Common myeloid progenitor, CD34-positive (primary cell): Measurements from ENCODE around the gene PSMD8.

Source experiments
- CTCF ChIA-PET: fragments of 350-600 bp; sonication (Branson Sonifier 250); formaldehyde crosslinking; loops from one replicate; lab custom pipeline; 2021; ENCODE audit warnings: antibody characterized with exemption; lab: Charles Lee
- POLR2A ChIA-PET: fragments of 350-600 bp; sonication (Branson Sonifier 250); formaldehyde crosslinking; loops from one replicate; lab custom pipeline; 2021; ENCODE audit warnings: antibody characterized with exemption; lab: Charles Lee
- DNase-seq, 3 donors: peaks; one replicate each; pipeline versions ENCODE4 v3.0.0 to v3.0.0-alpha.2; 2013
- H3K27ac ChIP-seq, 2 experiments: 1 replicate in 1 of 2; 2 replicates in 1 of 2; pipeline ENCODE4 v1.7.0; 2013; ENCODE audit warnings: inconsistent platforms in 2 of 2, low read length in 2 of 2, mild to moderate bottlenecking in 2 of 2, low read depth in 1 of 2, moderate library complexity in 1 of 2; ENCODE audit not compliant: severe bottlenecking in 2 of 2, insufficient read depth in 1 of 2, poor library complexity in 1 of 2
- H3K27me3 ChIP-seq, 5 experiments: replicated peaks in 2 of 5; 1 replicate in 3 of 5; 2 replicates in 2 of 5; pipeline versions ENCODE4 v1.6.1 to v1.7.0; 2013; ENCODE audit warnings: low read length in 4 of 5, mild to moderate bottlenecking in 2 of 5, moderate library complexity in 2 of 5, inconsistent platforms in 1 of 5; ENCODE audit not compliant: insufficient read depth in 5 of 5, control insufficient read depth in 4 of 5
- H3K36me3 ChIP-seq, 4 experiments: 1 replicate in 2 of 4; 2 replicates in 2 of 4; pipeline versions ENCODE4 v1.6.1 to v1.7.0; 2013; ENCODE audit warnings: low read length in 3 of 4, control low read depth in 1 of 4, mild to moderate bottlenecking in 1 of 4; ENCODE audit not compliant: control insufficient read depth in 4 of 4, insufficient read depth in 4 of 4
- H3K4me1 ChIP-seq, 4 experiments: 1 replicate in 3 of 4; 2 replicates in 1 of 4; pipeline versions ENCODE4 v1.6.1 to v1.7.1; 2013; ENCODE audit warnings: low read length in 3 of 4, mild to moderate bottlenecking in 3 of 4, control low read depth in 1 of 4, inconsistent platforms in 1 of 4, moderate library complexity in 1 of 4; ENCODE audit not compliant: control insufficient read depth in 4 of 4, insufficient read depth in 4 of 4; ENCODE audit errors: control extremely low read depth in 1 of 4
- H3K4me3 ChIP-seq, 7 experiments: 1 replicate in 4 of 7; 2 replicates in 3 of 7; pipeline versions ENCODE4 v1.5.1 to v1.7.0; 2013; ENCODE audit warnings: mild to moderate bottlenecking in 7 of 7, low read length in 6 of 7, moderate library complexity in 6 of 7, inconsistent platforms in 2 of 7, low read depth in 2 of 7, control low read depth in 1 of 7; ENCODE audit not compliant: insufficient read depth in 4 of 7, control insufficient read depth in 1 of 7; ENCODE audit errors: extremely low read depth in 1 of 7
- H3K9me3 ChIP-seq, 5 experiments: 1 replicate in 4 of 5; 2 replicates in 1 of 5; pipeline versions ENCODE4 v1.6.1 to v1.7.1; 2013; ENCODE audit warnings: low read length in 4 of 5, mild to moderate bottlenecking in 2 of 5, inconsistent platforms in 1 of 5, low read depth in 1 of 5, moderate library complexity in 1 of 5; ENCODE audit not compliant: control insufficient read depth in 4 of 5, insufficient read depth in 2 of 5; ENCODE audit errors: control extremely low read depth in 1 of 5
- WGBS: methylation state at CpG from one replicate; pipeline ENCODE4 v1.1.5; 2013; ENCODE audit not compliant: insufficient coverage; 5-methylcytosine and 5-hydroxymethylcytosine counted together

Gene PSMD8

GRCh38 chr19:38417544-38418506 lies 43.5 kb downstream of the PSMD8 start:
- ChIA-PET POLR2A (no interaction called here), CTCF (interaction anchor here (0.5 to 1.2 kb wide), 2 partner anchors 12 to 15 kb away, joined by 4 read pairs; partner anchors contain the start of gene FAM98C)
- 23% methylated on average over 40 of the region's 49 CpGs for WGBS
- Histone ChIP-seq H3K27me3 (no peaks in the 10 kb centered on the region), H3K27ac (no peak overlapping the region), H3K4me3 (peak overlapping the region in 5 of 7 experiments; percentile 22 to 75 (median 58)), H3K4me1 (peaks cover 0 to 15% (median 14%) of the 10 kb centered on the region in 4 experiments), H3K36me3 (peaks cover 0 to 36% (median 2%) of the 10 kb centered on the region in 4 experiments), H3K9me3 (no peaks in the 10 kb centered on the region)
- peak; percentile 77 to 79 (median 79) for DNase-seq

- POLR2A ChIA-PET, result interaction anchor here (0.7 kb wide), 1 partner anchor 95 kb away, joined by 4 read pairs; no protein-coding TSS in a partner anchor
Observed at GRCh38 chr19:38420935-38421334, 46.6 kb downstream of the PSMD8 start.

GRCh38 chr19:38421856-38422255 lies 47.5 kb downstream of the PSMD8 start:
- Histone ChIP-seq H3K36me3 (peaks cover 0 to 17% (median 2%) of the 10 kb centered on the region in 4 experiments), H3K27me3 (no peaks in the 10 kb centered on the region), H3K27ac (no peak overlapping the region), H3K9me3 (no peaks in the 10 kb centered on the region), H3K4me3 (no peak overlapping the region), H3K4me1 (peaks cover 0 to 37% (median 28%) of the 10 kb centered on the region in 4 experiments)
- WGBS, result 96% methylated on average over 12 of the region's 14 CpGs
- ChIA-PET POLR2A (no interaction called here), CTCF (interaction anchor here (1.2 kb wide), 2 partner anchors 15 to 17 kb away, joined by 4 read pairs; no protein-coding TSS in a partner anchor)
- DNase-seq, result no peak

More at GRCh38 chr19:38420935-38421334, 46.6 kb downstream of the PSMD8 start:
- Histone ChIP-seq H3K27me3 (no peaks in the 10 kb centered on the region), H3K9me3 (no peaks in the 10 kb centered on the region), H3K4me3 (no peak overlapping the region), H3K36me3 (peaks cover 0 to 20% (median 2%) of the 10 kb centered on the region in 4 experiments), H3K27ac (no peak overlapping the region), H3K4me1 (peaks cover 0 to 31% (median 22%) of the 10 kb centered on the region in 4 experiments)
- CTCF ChIA-PET, result interaction anchor here (0.8 to 1.2 kb wide), 3 partner anchors 14 to 18 kb away, joined by 3 to 4 read pairs (median 3); partner anchors contain the start of gene FAM98C
- 96% methylated on average over 9 of the region's 9 CpGs for WGBS
- DNase-seq, result no peak

- H3K9me3 ChIP-seq, result no peaks in the 10 kb centered on the region
- ChIA-PET POLR2A (no interaction called here), CTCF (interaction anchor here (1.2 kb wide), 1 partner anchor 18 kb away, joined by 4 read pairs; no protein-coding TSS in a partner anchor)
- peaks cover 0 to 11% (median 0%) of the 10 kb centered on the region in 4 experiments for H3K36me3 ChIP-seq
- WGBS, result 92% methylated on average over 4 of the region's 7 CpGs
- DNase-seq, result no peak
- H3K27me3 ChIP-seq, result no peaks in the 10 kb centered on the region
- no peak overlapping the region for H3K27ac ChIP-seq
- H3K4me1 ChIP-seq, result peaks cover 0 to 39% (median 26%) of the 10 kb centered on the region in 4 experiments
- H3K4me3 ChIP-seq, result no peak overlapping the region
Observed at GRCh38 chr19:38422438-38422837, 48.1 kb downstream of the PSMD8 start.

GRCh38 chr19:38424272-38424671 lies 49.9 kb downstream of the PSMD8 start:
- CTCF ChIA-PET, result interaction anchor here (1.0 to 3.6 kb wide), 3 partner anchors 14 to 20 kb away, joined by 3 to 15 read pairs (median 5); no protein-coding TSS in a partner anchor

GRCh38 chr19:38425222-38425809 lies 50.9 kb downstream of the PSMD8 start:
- ChIA-PET POLR2A (no interaction called here), CTCF (interaction anchor here (0.8 to 3.6 kb wide), 5 partner anchors 9 to 23 kb away, joined by 3 to 15 read pairs (median 5); partner anchors contain the start of gene FAM98C)
- peak overlapping the region in 1 of 2 experiments; percentile 69 for H3K27ac ChIP-seq
- WGBS, result 69% methylated on average over 3 of the region's 7 CpGs
- H3K36me3 ChIP-seq, result peaks cover 0 to 7% (median 0%) of the 10 kb centered on the region in 4 experiments
- peak overlapping the region; percentile 31 to 81 (median 66) for H3K4me3 ChIP-seq
- no peak for DNase-seq
- H3K9me3 ChIP-seq, result no peaks in the 10 kb centered on the region
- peaks cover 3 to 44% (median 18%) of the 10 kb centered on the region in 4 experiments for H3K4me1 ChIP-seq
- H3K27me3 ChIP-seq, result no peaks in the 10 kb centered on the region

More at GRCh38 chr19:38424272-38424671, 49.9 kb downstream of the PSMD8 start:
- Histone ChIP-seq H3K27ac (no peak overlapping the region), H3K27me3 (no peaks in the 10 kb centered on the region), H3K36me3 (peaks cover 0 to 7% (median 0%) of the 10 kb centered on the region in 4 experiments), H3K4me3 (no peak overlapping the region), H3K4me1 (peaks cover 0 to 39% (median 15%) of the 10 kb centered on the region in 4 experiments), H3K9me3 (no peaks in the 10 kb centered on the region)
- WGBS, result 100% methylated on average over 2 of the region's 5 CpGs
- no peak for DNase-seq
- POLR2A ChIA-PET, result no interaction called here
